ENCODE results near the gene MMP25.

DNA sequence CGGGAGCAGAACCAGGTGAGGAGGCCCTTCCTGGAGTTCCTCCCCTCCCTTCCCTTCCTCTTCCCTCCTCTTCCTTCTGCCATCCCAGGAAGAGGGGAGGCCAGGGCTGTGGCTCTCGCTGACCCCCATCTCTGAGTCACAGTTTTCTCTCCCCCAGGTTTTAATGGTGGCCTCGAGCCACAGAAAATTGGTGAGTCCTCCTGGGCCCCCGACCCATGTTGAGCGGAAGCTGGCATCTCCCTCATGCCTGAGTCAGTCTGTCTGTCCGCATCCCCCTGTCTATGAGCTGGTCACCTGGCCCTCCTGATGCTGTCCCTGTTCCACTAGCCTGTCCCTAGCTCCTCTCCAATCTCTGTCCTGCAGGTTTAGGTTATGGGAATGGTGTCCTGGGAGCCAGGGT, 46.4 kb upstream of the MMP25 start:
- TF ChIP-seq EZH2phosphoT487 (IDR thresholded peaks at IDR 0.05; ENCODE audit: low read depth, severe bottlenecking, unreplicated experiment) = no peak
- no peak for TF ChIP-seq CTCF (IDR thresholded peaks at IDR 0.05; ENCODE audit: poor library complexity)

Data from hepatocyte (in vitro differentiated cells).